Measurements from ENCODE around the gene LAMA4.

- TF ChIP-seq POLR2A (IDR thresholded peaks at IDR 0.05; ENCODE audit: low read depth, low read length) (no peak), POLR2AphosphoS5 (IDR thresholded peaks at IDR 0.05; ENCODE audit: low read depth, low read length) (no peak), SPI1 (IDR thresholded peaks at IDR 0.05; ENCODE audit: low read depth, low read length) (no peak)
Measured at GRCh38 chr6:112118034-112118433, 136.3 kb downstream of the LAMA4 start.
